AG04450 (cell line): ENCODE measurements around the gene TP53I11. TPM values are rescaled to one million over a fixed set of nuclear protein-coding genes. Genes with fewer than 3 reads are reported as not detected.
A peak's percentile ranks its signal among the peaks of the same experiment; 100 is the strongest.

Source experiments
- CTCF ChIA-PET: fragments of 300-600, 350-600 bp; formaldehyde crosslinking; extraction: SDS; loops from one replicate; lab custom pipeline; 2022; ENCODE audit warnings: antibody characterized with exemption, inconsistent platforms; lab: Charles Lee
- POLR2A ChIA-PET: fragments of 350-600 bp; formaldehyde crosslinking; extraction: SDS; loops from one replicate; lab custom pipeline; 2021; ENCODE audit warnings: antibody characterized with exemption, inconsistent platforms; lab: Yijun Ruan, JAX
- DNase-seq: peaks from one replicate; pipeline ENCODE4 v3.0.0-alpha.2; 2011; ENCODE audit warnings: low read depth, low spot score
- H3K27ac ChIP-seq: one replicate; pipeline ENCODE4 v1.5.1; 2012; ENCODE audit warnings: low read depth, low read length, control low read depth
- H3K27me3 ChIP-seq: one replicate; pipeline ENCODE4 v1.6.0; 2012; ENCODE audit warnings: low read length; ENCODE audit not compliant: control insufficient read depth, insufficient read depth
- H3K4me3 ChIP-seq: 2 replicates; pipeline ENCODE4 v1.5.1; 2011; ENCODE audit warnings: mild to moderate bottlenecking, low read depth, low read length, control low read depth
- H3K9me3 ChIP-seq: 2 replicates; pipeline ENCODE4 v1.5.1; 2012; ENCODE audit warnings: low read length; ENCODE audit not compliant: control insufficient read depth, insufficient read depth
- polyA plus RNA-seq: library from polyadenylated mRNA; depleted of rRNA; stranded (reverse); fragments of >200 nt; gene quantifications from 2 replicates; pipeline ENCODE4 v1.2.3, GENCODE V29; 2011
- TF ChIP-seq, protein P1 (sequence below): IDR thresholded peaks from 2 replicates; pipeline ENCODE4 v1.5.1; 2011; ENCODE audit warnings: low read depth, low read length, control low read depth, inconsistent platforms

TP53I11 gene
- polyA plus RNA-seq, 1 experiment: 6.3 TPM

DNA sequence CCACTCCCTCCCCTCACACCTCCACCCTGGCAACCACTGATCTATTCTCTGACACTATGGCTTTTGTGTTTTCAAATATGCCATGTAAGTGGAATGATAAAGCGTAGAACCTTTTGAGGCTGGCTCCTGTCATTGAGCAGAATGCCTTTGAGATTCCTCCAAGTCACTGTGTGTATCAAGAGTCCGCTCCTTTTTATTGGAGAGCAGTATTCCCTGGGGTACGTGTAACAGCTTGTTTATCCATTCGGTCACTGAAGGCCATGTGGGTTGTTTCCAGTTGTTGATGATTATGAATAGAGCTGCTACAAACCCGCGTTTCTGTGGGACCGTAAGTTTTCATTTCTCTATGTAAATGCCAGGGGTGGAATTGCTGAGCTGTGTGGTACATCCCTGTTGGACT, 10.3 kb downstream of the TP53I11 start:
- TF ChIP-seq, protein P1, sequence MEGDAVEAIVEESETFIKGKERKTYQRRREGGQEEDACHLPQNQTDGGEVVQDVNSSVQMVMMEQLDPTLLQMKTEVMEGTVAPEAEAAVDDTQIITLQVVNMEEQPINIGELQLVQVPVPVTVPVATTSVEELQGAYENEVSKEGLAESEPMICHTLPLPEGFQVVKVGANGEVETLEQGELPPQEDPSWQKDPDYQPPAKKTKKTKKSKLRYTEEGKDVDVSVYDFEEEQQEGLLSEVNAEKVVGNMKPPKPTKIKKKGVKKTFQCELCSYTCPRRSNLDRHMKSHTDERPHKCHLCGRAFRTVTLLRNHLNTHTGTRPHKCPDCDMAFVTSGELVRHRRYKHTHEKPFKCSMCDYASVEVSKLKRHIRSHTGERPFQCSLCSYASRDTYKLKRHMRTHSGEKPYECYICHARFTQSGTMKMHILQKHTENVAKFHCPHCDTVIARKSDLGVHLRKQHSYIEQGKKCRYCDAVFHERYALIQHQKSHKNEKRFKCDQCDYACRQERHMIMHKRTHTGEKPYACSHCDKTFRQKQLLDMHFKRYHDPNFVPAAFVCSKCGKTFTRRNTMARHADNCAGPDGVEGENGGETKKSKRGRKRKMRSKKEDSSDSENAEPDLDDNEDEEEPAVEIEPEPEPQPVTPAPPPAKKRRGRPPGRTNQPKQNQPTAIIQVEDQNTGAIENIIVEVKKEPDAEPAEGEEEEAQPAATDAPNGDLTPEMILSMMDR: no peak
- POLR2A ChIA-PET: no interaction called here
- no peak for DNase-seq
- CTCF ChIA-PET: interaction anchor here (0.6 to 9.1 kb wide), 7 partner anchors 9 to 164 kb away, joined by 3 to 713 read pairs (median 5); partner anchors contain the start of gene TP53I11
- no peak overlapping the region for H3K4me3 ChIP-seq
- H3K27me3 ChIP-seq: peaks cover 5% of the 10 kb centered on the region
- H3K9me3 ChIP-seq: no peaks in the 10 kb centered on the region
- H3K27ac ChIP-seq: no peak overlapping the region

DNA sequence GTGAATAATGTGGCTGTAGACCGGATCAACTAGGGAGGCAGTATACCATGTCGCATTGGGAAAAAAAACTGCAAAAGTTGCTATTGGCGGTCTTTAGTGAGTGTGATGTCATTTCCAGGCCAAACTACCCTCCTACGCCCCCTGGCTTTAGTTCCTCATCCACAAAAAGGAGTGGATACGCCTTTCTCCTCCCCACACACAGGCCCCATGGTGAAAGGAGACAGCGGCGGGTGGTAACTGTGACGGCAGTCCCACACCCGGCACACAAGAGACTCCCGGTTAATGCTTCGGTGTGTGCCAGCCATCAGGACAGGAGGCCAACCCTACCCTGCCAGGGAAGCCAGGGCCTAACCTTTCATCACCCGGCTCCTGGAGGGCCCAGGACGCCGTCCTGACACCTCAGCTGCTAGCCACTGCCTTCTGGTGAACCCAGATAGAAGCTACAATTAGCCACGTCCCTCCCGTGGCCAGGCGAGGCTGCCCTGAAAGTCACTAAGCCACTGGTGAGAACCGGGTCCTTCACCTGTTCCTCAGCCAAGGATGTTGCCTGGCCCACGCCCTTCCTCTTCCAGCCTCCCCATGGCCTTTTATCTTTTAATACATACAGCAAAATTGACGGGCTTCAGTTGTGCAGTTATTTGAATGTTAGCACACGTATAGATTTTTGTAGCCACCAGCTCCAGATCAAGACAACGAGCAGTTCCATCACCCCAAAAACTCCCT, 10.8 kb downstream of the TP53I11 start:
- Histone ChIP-seq H3K27ac (no peak overlapping the region), H3K4me3 (no peak overlapping the region), H3K27me3 (peaks cover 5% of the 10 kb centered on the region), H3K9me3 (no peaks in the 10 kb centered on the region)
- ChIA-PET CTCF (interaction anchor here (0.6 to 9.1 kb wide), 6 partner anchors 8 to 164 kb away, joined by 4 to 713 read pairs (median 5); partner anchors contain the start of gene TP53I11), POLR2A (no interaction called here)
- no peak for DNase-seq
- TF ChIP-seq, protein P1: peak; percentile 34

DNA sequence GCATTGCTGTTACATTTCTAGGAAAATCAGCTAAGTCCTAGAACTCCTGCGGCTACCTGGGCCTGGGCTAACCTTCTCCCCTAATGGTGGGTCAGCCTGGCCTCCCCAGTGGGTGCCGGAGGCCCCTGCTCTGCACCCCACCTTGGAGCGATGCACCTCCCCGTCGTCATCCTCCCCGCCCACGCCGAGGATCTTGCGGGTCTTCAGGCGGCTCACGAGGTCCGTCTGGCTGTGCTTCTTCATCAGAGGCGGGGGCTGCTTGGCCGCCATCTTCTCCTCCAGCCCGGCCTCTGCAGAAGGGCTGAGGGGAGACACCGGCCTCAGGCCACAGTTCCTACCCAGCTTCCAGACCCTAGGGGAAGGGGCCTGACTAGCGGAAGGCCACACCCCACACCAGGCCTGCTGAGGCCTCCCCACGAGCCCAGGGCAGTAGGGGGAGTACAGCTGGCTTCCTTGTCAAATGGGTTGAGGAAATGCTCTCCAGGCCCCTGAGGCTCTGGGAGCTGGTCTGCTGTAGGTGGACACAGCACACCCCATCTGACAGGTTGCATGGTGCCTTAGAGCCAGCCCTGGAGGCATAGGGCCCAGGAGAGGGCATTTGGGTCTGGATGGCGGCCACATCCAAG, 12.5 kb downstream of the TP53I11 start:
- POLR2A ChIA-PET: interaction anchor here (2.2 kb wide), 1 partner anchor 162 kb away, joined by 6 read pairs; no protein-coding TSS in a partner anchor
- TF ChIP-seq, protein P1: no peak
- no peaks in the 10 kb centered on the region for H3K9me3 ChIP-seq
- H3K27ac ChIP-seq: no peak overlapping the region
- H3K27me3 ChIP-seq: peaks cover 2% of the 10 kb centered on the region
- DNase-seq: no peak
- CTCF ChIA-PET: interaction anchor here (1.0 to 9.1 kb wide), 5 partner anchors 10 to 194 kb away, joined by 3 to 713 read pairs (median 22); no protein-coding TSS in a partner anchor
- H3K4me3 ChIP-seq: no peak overlapping the region

DNA sequence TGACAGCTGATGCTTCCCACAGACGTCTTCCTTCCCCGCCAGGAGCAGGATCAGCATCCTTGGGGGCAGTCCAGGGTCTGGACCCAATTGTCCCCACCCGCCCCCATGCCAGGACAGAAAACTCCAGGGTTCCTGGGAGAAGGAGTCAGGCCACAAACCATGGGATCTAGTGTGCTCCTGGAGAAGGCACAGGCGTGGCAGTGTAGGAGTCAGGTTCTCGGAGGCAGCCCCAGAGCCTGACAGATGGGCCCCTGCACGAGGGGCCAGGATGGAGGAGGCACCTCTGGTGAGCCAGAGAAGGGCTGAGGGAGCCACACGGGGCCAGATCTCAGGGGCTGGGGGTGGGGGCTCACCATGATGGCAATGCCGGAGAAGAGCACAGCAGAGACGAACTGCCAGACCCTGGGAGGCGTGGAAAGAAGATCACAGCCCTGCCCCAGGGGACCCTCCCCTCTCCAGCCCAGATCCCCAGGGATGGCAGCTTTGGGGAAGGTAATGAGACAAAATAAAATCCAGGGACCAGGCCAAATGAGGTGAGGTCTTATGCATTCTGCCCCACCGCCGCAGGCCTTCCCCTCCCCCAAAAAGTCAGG, 13.6 kb downstream of the TP53I11 start:
- CTCF ChIA-PET: interaction anchor here (0.8 to 9.1 kb wide), 33 partner anchors 8 to 375 kb away, joined by 3 to 713 read pairs (median 4); partner anchors contain the start of gene TP53I11
- DNase-seq: no peak
- Histone ChIP-seq H3K27ac (no peak overlapping the region), H3K9me3 (no peaks in the 10 kb centered on the region), H3K27me3 (peaks cover 2% of the 10 kb centered on the region), H3K4me3 (no peak overlapping the region)
- TF ChIP-seq, protein P1: no peak
- POLR2A ChIA-PET: interaction anchor here (1.3 to 2.2 kb wide), 3 partner anchors 18 to 168 kb away, joined by 4 to 9 read pairs (median 6); no protein-coding TSS in a partner anchor
